GM18870 (cell line): ENCODE data around the gene TTLL5.
"Not testable (repeated sequence)": the region's sequence is repeated elsewhere in the genome, so short reads cannot be mapped to it uniquely, and the experiment has no call there.

Source experiments
- ATAC-seq: cut with Tn5 transposase; IDR thresholded peaks from one replicate; pipeline ENCODE4 v1.9.1; 2021; ENCODE audit warnings: moderate library complexity; ENCODE audit not compliant: unreplicated experiment

Gene TTLL5

GRCh38 chr14:75831455-75831854, 170.4 kb downstream of the TTLL5 start:
- no peak for ATAC-seq

GRCh38 chr14:75831952-75832351, 170.9 kb downstream of the TTLL5 start:
- ATAC-seq, result no peak

- no peak for ATAC-seq
Measured at GRCh38 chr14:75832621-75833297, 171.7 kb downstream of the TTLL5 start.

- ATAC-seq, result no peak
Measured at GRCh38 chr14:75833326-75834020, 172.4 kb downstream of the TTLL5 start.

GRCh38 chr14:75835156-75835725, 174.2 kb downstream of the TTLL5 start:
- ATAC-seq, result no peak

GRCh38 chr14:75835737-75836136, 174.7 kb downstream of the TTLL5 start:
- no peak for ATAC-seq

GRCh38 chr14:75837151-75837787, 176.2 kb downstream of the TTLL5 start:
- no peak for ATAC-seq

- no peak for ATAC-seq
Measured at GRCh38 chr14:75840911-75841310, 179.9 kb downstream of the TTLL5 start.

- ATAC-seq, result no peak
Measured at GRCh38 chr14:75842551-75842950, 181.5 kb downstream of the TTLL5 start.

- ATAC-seq, result no peak
Measured at GRCh38 chr14:75844486-75844885, 183.4 kb downstream of the TTLL5 start.

- no peak for ATAC-seq
Measured at GRCh38 chr14:75845136-75845804, 184.2 kb downstream of the TTLL5 start.

GRCh38 chr14:75846694-75847093, 185.6 kb downstream of the TTLL5 start:
- ATAC-seq, result not testable (repeated sequence)

GRCh38 chr14:75847584-75847983, 186.5 kb downstream of the TTLL5 start:
- ATAC-seq, result no peak

- ATAC-seq, result no peak
Measured at GRCh38 chr14:75848167-75848913, 187.3 kb downstream of the TTLL5 start.

- ATAC-seq, result no peak
Measured at GRCh38 chr14:75849300-75849895, 188.4 kb downstream of the TTLL5 start.

- no peak for ATAC-seq
Measured at GRCh38 chr14:75851574-75851866, 190.5 kb downstream of the TTLL5 start.

- ATAC-seq, result no peak
Measured at GRCh38 chr14:75854111-75854799, 193.2 kb downstream of the TTLL5 start.

GRCh38 chr14:75857199-75857598, 196.2 kb downstream of the TTLL5 start:
- ATAC-seq, result no peak

GRCh38 chr14:75858362-75858761, 197.3 kb downstream of the TTLL5 start:
- ATAC-seq, result no peak

GRCh38 chr14:75859746-75860145, 198.7 kb downstream of the TTLL5 start:
- no peak for ATAC-seq
